ENCODE measurements around the gene KCNK4. TPM values are rescaled to one million over a fixed set of nuclear protein-coding genes. Genes with fewer than 3 reads are reported as not detected.

Gene KCNK4
- total and polyA plus RNA-seq, 8 donors: not detected

- no peaks in the 10 kb centered on the region for H3K27me3 ChIP-seq
- 87 to 91% (median 91%) methylated on average over 15 of the region's 15 CpGs for WGBS, 5 donors
- peaks cover 46 to 69% (median 68%) of the 10 kb centered on the region in 4 donors for H3K36me3 ChIP-seq
- intact Hi-C loops (cut with DNase I; ENCODE audit: low total_unique reads): no loop called here
- TF ChIP-seq EP300 (IDR thresholded peaks at IDR 0.05) (no peak), POLR2AphosphoS5 (IDR thresholded peaks at IDR 0.05) (no peak), CTCF (IDR thresholded peaks at IDR 0.05) (no peak), POLR2A (IDR thresholded peaks at IDR 0.05) (no peak)
- no peaks in the 10 kb centered on the region for H3K9me3 ChIP-seq
- H3K4me3 ChIP-seq: no peak overlapping the region
- DNase-seq: no peak
- H3K27ac ChIP-seq: no peak overlapping the region
- peaks cover 15 to 29% (median 23%) of the 10 kb centered on the region in 4 donors for H3K4me1 ChIP-seq
Observed at GRCh38 chr11:64256300-64256699, 34.8 kb upstream of the KCNK4 start.

- peaks cover 67 to 89% (median 89%) of the 10 kb centered on the region in 4 donors for H3K36me3 ChIP-seq
- no peak overlapping the region for H3K27ac ChIP-seq
- no peaks in the 10 kb centered on the region for H3K9me3 ChIP-seq
- intact Hi-C loops (cut with DNase I; ENCODE audit: low total_unique reads): no loop called here
- TF ChIP-seq POLR2A (IDR thresholded peaks at IDR 0.05): no peak
- H3K27me3 ChIP-seq: no peaks in the 10 kb centered on the region
- no peak for DNase-seq
- 88 to 93% (median 91%) methylated on average over 10 to 24 of the region's 24 CpGs for WGBS, 5 donors
- no peak overlapping the region for H3K4me3 ChIP-seq
- peaks cover 0 to 11% (median 4%) of the 10 kb centered on the region in 4 donors for H3K4me1 ChIP-seq
Observed at GRCh38 chr11:64258356-64258755, 32.7 kb upstream of the KCNK4 start.

- no peaks in the 10 kb centered on the region for H3K9me3 ChIP-seq
- DNase-seq: no peak
- TF ChIP-seq POLR2AphosphoS5 (IDR thresholded peaks at IDR 0.05): no peak
- no peak for TF ChIP-seq EP300 (IDR thresholded peaks at IDR 0.05)
- no peak for TF ChIP-seq POLR2A (IDR thresholded peaks at IDR 0.05)
- TF ChIP-seq CTCF (IDR thresholded peaks at IDR 0.05): no peak
- peaks cover 0 to 4% (median 0%) of the 10 kb centered on the region in 4 donors for H3K4me1 ChIP-seq
- peaks cover 71 to 96% (median 95%) of the 10 kb centered on the region in 4 donors for H3K36me3 ChIP-seq
- H3K4me3 ChIP-seq: no peak overlapping the region
- no peaks in the 10 kb centered on the region for H3K27me3 ChIP-seq
- H3K27ac ChIP-seq: no peak overlapping the region
- intact Hi-C loops (cut with DNase I; ENCODE audit: low total_unique reads): no loop called here
- WGBS, 5 donors: 92 to 96% (median 93%) methylated on average over 20 to 32 of the region's 32 CpGs
Observed at GRCh38 chr11:64258946-64259532, 32.1 kb upstream of the KCNK4 start.

- H3K9me3 ChIP-seq: no peaks in the 10 kb centered on the region
- DNase-seq: no peak
- H3K27me3 ChIP-seq: no peaks in the 10 kb centered on the region
- H3K4me1 ChIP-seq: no peaks in the 10 kb centered on the region
- H3K4me3 ChIP-seq: no peak overlapping the region
- TF ChIP-seq POLR2AphosphoS5 (IDR thresholded peaks at IDR 0.05): no peak
- 73 to 88% (median 79%) methylated on average over 4 of the region's 4 CpGs for WGBS, 5 donors
- intact Hi-C loops (cut with DNase I; ENCODE audit: low total_unique reads): no loop called here
- peaks cover 71 to 98% (median 97%) of the 10 kb centered on the region in 4 donors for H3K36me3 ChIP-seq
- no peak overlapping the region for H3K27ac ChIP-seq
Observed at GRCh38 chr11:64259533-64260067, 31.5 kb upstream of the KCNK4 start.

GRCh38 chr11:64260147-64260708, 30.9 kb upstream of the KCNK4 start:
- Histone ChIP-seq H3K27ac (no peak overlapping the region), H3K9me3 (no peaks in the 10 kb centered on the region), H3K4me3 (no peak overlapping the region), H3K4me1 (no peaks in the 10 kb centered on the region), H3K27me3 (no peaks in the 10 kb centered on the region), H3K36me3 (peaks cover 69 to 98% (median 97%) of the 10 kb centered on the region in 4 donors)
- DNase-seq: no peak
- WGBS, 5 donors: 90 to 94% (median 92%) methylated on average over 6 of the region's 6 CpGs
- no peak for TF ChIP-seq EP300 (IDR thresholded peaks at IDR 0.05)
- no peak for TF ChIP-seq CTCF (IDR thresholded peaks at IDR 0.05)
- no peak for TF ChIP-seq POLR2A (IDR thresholded peaks at IDR 0.05)
- TF ChIP-seq POLR2AphosphoS5 (IDR thresholded peaks at IDR 0.05): no peak
- intact Hi-C loops (cut with DNase I; ENCODE audit: low total_unique reads): no loop called here
